Fibroblast of gingiva (primary cell): ENCODE data around the gene GRIN1.

Experiments
- DNase-seq: peaks from one replicate; pipeline ENCODE4 v3.0.0-alpha.2; 2011; ENCODE audit warnings: low read depth

GRIN1 gene

DNA sequence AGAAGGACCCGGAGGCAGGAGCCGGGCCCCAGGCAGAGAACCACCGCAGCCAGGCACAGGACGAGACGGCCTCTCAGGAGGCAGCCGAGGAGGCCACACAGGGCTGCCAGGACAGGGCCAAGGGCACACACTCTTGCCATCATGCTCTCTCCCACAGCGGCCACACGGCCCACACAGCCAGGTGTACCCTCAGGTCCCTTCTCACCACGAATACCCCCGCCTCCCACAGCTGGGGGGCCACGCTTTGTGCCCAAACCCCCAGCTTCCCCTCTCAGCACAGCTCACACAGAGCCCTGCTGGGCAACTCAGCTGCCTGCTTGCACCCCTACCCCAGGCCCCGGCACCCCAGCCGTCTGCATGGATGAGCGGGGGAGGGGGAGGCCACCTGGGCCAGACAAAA lies 54.8 kb downstream of the GRIN1 start:
- no peak for DNase-seq

DNA sequence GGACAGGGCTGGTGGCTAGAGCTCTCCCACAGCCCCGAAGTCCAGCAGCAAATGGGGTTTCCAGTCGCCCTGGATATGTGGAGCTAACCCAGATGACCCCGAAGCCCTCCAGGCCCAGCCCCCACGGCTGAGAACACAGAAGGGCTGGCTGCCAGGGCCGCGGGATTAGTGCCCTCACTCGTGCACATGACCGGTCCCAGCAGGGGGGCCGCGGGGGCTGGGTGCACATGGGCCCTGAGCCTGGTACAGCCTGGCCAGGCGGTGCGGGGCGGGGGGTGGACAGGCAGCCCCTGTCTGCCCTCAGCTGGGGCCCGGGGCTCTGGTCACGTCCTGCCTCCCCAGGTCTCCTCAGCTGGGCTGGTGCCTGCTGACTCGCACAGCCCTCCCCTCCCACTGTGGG lies 55.4 kb downstream of the GRIN1 start:
- no peak for DNase-seq

DNA sequence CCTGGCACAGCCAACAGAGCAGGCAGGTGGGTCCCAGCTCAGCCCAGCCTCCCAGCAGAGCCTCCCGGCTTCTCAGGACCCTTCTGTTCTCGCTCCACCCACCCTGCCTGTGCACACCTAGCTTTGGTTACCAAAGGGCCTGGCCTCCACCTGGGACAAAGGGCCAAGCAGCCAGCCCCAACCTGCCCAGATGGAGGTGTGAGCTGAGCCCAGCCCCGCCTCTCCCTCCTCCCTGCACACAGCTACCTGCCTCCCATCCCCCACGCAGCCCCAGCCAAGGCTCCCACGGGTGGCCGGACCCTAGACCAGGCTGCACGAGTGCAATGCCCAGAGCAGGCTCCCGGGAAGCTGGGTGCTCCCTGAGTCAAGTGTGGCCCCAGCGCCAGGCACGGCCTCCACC lies 56.0 kb downstream of the GRIN1 start:
- DNase-seq = no peak

DNA sequence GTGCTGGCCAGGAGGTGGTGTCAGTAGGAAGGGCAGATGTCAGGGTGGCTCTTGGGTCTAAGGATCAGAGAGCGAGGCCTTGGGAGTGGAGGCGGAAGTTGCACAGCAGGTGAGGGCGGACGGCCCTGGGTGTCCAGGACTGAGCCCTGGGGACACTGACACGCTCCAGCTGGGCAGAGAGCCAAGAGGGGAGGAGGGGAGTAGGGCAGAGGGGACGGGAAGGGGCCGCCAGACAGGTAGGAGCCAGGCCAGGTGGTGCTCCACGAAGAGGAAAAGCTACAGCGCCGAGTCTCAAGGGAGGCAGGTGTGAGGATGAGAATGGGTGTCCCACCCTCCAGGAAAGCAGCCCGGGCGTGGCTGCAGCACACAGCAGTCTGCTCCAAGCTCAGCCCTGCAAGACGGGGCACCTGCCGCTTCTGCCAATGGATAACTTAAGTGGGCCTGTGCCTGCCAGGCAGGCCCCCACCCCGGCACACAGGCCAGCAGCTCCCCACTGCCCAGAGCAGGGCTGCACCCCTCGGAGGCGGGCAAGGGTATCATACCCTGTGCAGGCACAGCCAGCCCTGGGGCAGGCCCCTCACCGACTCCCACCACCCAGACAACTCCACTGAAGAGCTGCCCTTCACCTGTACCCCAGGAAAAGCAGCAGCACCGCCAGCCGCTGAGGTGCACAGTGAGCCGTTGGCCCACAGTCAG lies 56.7 kb downstream of the GRIN1 start:
- DNase-seq = no peak

DNA sequence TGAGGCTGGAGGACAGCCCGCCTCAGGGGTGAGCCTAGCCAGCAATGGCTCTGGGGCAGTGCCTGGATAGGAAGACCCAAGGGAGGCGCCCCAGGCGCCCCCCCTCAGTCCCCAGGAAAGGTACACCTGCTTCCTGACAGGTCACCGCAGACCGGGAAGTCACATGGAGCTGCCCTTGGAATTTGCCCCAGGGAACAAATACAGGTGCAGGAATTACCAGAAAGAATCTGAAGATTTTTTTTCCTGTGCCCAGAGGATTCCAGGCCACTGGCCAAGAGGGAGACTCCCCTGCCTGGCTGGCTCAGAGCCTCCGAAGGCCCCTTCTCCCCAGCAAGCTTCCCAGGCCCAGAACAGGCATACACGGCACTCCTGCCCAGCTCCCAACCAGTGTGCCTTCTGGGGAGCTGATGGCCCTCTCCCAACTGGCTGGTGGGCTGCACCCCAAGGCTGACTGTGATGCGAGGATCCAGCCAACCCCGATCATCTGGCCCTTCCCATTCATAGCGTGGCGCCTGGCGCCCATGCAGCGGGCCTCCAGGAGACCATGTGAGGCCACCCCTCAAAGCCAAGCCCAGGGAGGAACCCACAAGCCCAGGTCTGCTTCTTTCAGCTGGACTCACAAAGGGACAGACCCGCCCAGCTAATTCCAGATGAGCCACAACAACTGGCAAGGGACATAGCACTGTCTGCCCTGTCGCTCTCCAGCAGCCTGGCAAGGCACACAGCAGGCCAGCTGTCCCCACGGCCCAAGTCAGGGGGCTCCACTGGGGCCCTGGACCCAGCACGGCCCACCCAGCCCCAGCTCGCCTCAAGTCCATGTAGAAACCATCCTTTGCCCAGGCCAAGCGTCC lies 59.3 kb downstream of the GRIN1 start:
- no peak for DNase-seq

DNA sequence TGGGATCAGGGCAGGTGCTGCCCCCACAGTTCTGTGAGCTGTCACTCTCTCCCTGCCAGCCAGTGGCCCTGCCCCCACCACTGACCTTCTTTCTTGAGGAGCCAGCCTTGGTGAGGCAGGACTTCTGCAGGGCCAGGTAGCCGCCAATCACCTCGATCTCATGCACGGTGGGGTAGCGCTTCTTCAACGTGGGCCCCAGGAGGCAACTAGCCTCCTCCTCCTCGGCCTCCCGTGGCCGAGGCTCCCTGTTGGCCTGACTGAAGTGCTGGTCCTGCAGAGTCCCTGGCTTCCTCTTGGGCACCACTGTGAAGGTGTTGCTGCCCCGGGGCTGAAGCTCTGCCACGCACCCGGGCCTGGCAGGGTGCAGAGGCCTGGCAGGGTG lies 59.9 kb downstream of the GRIN1 start:
- DNase-seq = no peak

DNA sequence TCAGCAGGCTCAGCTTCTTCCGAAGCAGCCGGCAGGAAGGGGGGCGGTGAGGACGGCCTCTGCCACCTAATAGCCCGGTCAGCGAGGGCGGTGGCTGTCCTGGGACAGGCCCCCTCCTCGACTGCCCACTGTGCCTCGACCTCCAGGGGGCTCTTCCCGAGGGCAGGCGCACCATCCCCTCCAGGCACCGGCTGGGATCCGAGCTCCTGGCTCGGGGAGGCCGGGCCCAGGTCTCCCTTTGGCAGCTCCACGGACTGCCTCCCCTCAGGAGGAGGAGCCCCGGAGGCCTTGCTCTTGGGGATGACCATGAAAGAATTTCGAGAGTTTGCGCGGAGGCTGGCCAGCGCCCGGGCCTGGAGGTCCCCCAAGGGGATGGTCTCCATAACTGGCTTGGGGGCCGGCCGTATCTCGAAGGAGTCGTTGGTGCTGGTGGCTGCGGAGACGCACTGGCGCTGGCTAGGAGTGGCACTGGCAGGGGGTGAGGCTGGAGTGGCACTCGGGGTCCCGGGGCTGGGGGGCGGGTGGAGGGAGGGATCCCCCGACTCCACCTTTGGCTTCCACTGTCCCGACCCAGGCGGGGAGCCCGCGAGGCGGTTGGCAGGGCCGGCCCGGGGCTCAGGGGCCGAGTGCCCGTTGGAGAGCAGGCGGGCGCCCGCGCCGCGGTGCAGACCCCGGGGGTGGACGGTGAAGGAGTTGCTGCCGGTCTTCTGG lies 60.6 kb downstream of the GRIN1 start:
- DNase-seq = peak; percentile 7

DNA sequence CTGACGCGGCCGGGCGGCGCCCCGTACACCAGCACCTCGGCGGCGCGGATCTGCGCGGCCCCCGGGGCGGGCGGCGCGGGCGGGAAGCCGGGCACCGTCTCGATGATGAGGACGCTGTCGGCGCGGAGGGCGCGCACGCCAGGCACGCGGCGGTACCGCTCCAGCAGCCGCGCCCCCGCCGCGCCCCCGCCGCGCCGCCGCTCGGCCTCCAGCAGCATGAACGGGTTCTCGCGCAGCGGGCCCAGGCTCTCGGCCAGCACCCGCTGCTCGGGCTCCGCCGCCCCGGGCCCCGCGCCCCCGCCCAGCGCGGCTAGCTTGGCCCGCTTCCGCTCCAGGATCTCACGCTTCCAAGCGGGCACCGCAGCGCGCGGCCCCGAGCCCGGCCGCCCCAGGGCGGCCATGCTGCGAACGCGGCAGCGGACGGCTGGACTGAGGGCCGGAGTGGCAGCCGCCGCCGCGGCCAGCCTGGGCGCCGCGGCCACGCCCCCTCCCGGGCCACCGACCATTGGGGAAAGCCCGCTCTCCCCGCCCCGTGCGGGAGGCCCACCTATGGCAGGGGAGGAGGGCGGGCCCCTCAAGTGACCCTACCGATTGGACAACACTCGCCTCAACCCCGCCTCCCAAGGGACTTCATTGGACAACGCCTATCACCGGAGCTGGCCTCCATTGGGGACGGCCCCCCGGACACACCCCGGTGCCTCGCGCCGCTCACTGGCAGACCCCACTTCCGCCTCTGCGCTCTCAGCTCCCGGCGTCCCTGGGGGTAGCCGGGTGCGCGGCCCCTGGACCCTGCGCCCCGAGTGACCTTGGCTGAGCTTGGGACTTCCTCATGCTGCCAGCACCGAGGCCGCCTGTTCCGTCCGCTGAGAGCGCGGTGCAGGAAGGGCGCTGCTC lies 61.6 kb downstream of the GRIN1 start, which contains the start of gene TPRN:
Gene TPRN, minus strand, starts transcription at position 431 of the 894 bp plus-strand sequence. Its CDS starts 30 bp downstream, at position 401.
- DNase-seq = peak; percentile 99

DNA sequence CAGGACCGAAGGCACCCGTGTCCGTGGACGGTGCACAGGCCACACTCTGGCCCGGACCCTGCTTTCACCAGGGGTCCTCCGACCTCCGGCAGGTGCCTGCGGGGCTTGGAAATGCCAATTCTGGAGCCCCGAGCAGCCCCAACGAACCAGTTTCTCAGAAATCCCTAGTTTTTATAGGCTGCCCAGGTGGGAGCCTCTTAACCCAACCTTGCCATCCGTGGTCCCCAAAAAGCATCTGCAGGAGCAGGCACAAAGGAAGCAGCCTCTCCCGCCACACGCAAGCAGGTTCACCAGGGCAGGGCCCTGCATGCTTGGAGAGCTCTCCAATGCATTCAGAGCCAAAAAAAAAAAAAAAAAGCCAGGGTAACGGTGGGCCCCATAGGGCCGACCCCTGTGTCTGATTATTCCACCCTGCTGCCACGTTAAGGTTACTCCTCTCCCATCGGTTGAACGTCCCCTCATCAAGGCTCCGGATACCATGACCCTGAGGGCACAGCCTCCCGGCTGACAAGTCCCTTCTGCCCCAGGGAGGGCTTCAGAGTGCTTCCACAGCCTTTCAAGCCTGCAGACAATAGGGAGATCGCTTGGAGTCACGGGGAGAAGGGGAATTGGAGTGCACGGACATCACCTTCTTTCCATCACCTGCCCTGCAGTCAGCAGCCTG lies 62.4 kb downstream of the GRIN1 start:
- no peak for DNase-seq

DNA sequence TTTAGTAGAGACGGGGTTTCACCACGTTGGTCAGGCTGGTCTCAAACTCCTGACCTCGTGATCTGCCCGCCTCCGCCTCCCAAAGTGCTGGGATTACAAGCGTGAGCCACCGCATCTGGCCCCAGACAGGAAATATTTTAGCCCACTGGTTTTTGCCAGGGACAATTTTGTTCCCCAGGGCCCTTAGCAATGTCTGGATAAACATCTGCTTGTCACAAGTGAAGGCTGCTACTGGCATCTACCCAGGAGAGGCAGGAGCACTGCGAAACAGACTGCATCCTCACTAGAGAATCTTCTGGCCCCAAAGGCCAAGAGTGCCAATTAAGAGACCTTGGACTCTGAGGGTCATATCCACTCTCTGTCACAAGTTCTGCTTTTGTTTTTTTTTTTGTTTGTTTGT lies 64.0 kb downstream of the GRIN1 start:
- no peak for DNase-seq

DNA sequence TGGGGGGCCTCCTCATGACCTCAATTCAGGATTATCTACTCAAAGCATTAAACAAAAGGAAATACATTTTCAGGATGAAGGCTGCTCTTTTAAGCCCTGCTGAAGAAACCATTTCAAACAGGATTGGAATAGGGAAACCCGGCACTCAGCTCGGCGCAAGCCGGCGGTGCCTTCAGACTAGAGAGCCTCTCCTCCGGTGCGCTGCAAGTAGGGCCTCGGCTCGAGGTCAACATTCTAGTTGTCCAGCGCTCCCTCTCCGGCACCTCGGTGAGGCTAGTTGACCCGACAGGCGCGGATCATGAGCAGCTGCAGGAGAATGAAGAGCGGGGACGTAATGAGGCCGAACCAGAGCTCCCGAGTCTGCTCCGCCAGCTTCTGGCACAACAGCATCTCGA lies 65.8 kb downstream of the GRIN1 start:
- no peak for DNase-seq

DNA sequence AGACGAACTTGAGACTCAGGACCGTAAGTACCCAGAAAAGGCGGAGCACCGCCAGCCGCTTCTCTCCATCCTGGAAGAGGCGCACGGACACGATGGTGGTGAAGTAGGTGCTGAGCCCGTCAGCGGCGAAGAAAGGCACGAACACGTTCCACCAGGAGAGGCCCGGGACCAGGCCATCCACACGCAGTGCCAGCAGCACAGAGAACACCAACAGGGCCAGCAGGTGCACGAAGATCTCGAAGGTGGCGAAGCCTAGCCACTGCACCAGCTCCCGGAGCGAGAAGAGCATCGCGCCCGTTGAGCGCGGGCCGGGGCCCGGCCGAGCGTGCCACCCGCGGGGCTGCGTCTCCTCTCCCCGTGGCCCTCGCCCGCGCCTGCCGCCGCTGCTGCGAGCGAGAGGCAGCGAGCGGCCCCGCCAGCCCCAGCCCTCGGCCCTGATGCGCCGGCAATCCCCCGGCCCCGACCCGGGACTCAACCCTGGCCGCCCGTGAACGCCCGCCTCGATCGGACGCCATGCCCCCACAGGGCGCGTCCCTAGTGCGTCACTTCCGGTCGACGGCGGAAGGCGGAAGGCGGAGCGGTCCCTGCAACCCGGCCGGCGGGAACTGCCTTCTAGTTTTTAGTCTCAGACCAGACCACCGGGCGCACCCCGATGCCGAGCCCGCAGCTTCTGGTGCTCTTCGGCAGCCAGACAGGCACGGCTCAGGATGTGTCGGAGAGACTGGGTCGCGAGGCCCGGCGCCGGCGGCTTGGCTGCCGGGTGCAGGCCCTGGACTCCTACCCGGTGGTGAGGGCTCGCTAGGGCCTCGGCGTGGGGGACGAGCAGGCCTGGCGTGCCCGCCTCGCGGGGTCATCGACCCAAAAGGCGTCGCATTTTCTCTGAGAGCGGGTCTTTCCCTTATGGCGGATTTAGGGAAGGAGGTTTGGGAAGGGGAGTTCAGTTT lies 66.4 kb downstream of the GRIN1 start, which contains the start of the genes NDOR1 and TMEM203:
Gene NDOR1, plus strand, starts transcription at position 575 of the 944 bp plus-strand sequence. Its CDS starts 78 bp downstream, at position 653.
Gene TMEM203, minus strand, starts transcription at position 523 of the 944 bp plus-strand sequence. Its CDS starts 234 bp downstream, at position 289.
- peak; percentile 69 for DNase-seq

DNA sequence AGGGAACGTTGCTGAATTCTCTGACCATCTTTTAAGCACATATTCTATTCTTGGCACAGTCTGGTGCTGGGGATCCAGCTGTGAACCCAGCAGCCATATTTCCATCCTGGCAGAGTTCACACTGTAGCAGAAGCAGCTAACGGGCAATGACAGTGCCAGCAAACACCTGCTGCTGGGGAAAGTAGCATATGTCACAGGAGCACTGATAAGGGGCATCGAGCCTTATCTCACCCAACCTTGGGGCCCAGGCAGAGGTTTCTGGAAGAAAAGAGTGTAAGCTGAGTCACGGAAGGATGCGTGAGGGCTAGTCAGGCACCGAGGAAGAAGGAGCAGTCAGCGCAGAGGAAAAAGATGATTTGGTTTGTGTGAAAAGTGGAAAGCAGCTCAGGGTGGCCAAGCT lies 67.6 kb downstream of the GRIN1 start:
- no peak for DNase-seq

DNA sequence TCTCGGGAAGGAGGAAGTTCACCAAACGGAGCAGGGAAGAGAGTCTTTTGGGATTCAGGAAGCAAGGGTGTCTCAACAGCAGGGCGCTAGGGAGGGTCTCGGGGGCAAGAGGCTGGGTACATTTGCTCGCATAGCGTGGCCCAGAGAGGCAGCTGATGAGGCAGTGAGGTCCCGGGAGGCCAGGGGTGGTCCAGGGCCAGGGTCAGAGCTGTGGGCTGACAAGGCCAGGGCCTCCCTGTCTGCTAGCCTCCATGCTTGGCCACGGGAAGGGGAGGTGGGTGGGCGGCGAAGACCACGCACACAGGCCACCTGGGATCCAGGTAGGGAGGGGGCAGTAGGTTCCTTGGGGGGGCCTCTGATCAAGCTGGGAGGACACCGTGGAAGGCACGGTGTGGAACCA lies 72.6 kb downstream of the GRIN1 start:
- DNase-seq = no peak

DNA sequence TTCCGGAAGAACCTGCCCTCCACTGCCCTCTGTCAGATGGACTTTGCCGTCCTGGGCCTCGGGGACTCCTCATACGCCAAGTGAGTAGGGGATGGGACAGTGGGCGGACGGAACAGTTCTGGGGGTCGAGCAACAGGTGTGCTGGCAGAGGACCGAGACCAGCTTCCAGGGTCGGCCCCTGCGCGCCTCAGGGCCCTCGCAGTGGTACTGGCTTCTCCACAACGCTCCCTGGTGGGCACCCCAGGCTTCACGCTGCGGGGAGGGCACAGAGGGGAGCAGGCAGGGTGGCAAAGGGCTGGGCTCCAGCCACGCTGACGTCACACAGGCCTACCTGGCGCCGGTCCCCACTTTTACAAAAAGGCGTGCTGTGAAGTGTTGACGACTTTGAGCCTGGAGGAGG lies 73.6 kb downstream of the GRIN1 start:
- no peak for DNase-seq

DNA sequence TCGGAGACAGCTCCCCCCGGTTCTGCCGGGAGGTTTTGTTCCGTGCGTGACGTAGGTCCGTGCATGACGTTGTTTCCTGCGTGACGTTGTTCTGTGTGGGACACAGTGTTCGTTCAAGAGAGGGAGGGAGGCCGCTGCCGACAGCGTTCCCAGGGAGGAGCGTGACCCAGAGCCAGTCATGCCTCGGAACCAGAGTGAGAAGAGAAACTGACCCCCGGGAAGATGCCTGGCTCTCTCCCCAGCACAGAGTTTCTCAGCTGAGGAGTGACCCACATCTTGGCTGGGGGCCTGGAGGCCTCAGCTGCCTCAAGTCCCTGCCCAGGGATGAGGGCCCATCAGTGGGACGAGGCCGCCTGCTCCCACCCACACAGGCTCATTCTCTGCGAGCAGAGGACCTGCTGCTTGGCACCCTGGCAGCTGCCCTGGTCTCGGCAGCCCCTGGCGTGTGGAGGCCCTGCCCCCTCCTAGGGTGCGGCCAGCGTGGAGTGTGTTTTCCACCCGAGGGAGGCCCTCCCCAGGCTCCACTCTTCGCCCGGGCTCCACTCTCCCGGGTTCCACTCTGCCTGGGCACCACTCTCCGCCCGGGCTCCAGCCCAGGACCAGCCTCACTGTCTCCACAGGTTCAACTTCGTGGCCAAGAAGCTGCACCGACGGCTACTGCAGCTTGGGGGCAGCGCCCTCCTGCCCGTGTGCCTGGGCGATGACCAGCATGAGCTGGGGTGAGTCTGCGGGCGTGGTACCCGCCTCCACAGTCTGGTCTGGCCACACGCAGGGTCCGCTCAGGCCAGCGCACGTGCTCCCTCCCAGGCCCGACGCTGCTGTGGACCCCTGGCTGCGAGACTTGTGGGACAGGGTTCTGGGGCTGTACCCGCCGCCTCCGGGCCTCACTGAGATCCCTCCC lies 74.5 kb downstream of the GRIN1 start:
- DNase-seq = no peak

DNA sequence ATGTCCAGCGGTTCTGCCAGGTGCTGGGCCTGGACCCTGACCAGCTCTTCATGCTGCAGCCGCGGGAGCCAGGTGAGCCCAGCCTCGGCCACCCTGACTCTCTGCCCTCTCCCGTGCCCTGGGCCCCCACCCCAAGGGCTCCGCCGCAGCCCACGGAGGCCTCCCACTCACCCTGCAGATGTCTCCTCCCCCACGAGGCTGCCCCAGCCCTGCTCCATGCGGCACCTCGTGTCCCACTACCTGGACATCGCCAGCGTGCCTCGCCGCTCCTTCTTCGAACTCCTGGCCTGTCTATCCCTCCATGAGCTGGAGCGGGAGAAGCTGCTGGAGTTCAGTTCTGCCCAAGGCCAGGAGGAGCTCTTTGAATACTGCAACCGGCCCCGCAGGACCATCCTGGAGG lies 75.7 kb downstream of the GRIN1 start:
- DNase-seq = no peak

DNA sequence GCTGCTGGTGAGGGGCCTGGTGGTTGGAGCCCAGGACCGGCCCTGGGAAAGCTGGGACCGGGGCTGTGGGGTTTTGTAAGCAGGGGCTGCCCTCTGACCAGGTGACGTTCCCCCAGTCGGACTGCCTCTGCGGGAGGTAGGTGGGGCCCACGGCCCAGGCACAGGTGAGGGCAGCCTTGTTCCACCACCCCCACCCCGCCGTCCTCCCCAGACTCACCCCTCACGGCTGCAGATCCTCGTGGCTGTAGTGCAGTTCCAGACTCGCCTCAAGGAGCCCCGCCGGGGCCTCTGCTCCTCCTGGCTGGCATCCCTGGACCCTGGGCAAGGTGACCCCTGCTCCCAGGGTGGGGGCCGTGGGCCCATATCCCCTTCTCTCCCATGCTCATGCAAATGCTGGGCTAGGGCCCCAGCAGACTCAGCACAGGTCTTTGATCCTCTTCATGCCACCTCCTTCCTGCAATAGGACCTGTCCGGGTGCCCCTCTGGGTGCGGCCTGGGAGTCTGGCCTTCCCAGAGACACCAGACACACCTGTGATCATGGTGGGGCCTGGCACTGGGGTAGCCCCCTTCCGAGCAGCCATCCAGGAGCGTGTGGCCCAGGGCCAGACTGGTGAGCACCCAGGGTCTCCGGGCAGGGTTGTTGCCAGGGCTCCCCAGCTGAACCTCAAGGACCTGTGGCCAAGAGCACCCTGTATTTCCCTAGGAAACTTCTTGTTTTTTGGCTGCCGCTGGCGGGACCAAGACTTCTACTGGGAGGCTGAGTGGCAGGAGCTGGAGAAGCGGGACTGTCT lies 76.4 kb downstream of the GRIN1 start:
- no peak for DNase-seq
